ENCODE results near the gene ECHDC3.
"Not testable (repeated sequence)": the region's sequence is repeated elsewhere in the genome, so short reads cannot be mapped to it uniquely, and the experiment has no call there.

ECHDC3 gene

DNA sequence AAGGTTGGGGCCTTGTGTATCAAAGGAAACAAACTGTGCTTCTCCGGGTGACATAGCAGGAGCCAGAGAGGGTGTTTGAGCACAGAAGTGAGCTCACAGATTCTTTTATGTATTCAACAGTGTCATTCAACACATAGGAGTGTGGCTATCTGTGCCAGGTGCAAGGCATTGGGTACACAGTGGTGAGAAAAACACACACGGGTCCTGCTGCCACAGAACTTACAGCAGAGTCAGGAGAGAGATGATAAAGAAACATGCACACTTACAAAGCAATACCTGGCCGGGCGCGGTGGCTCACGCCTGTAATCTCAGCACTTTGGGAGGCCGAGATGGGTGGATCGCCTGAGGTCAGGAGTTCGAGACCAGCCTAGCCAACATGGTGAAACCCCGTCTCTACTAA lies 16.3 kb upstream of the ECHDC3 start:
- H3K9me3 ChIP-seq (ENCODE audit: control insufficient read depth, insufficient read depth, low read length): peaks cover 10% of the 10 kb centered on the region
- H3K36me3 ChIP-seq (ENCODE audit: insufficient read depth, low read length): no peaks in the 10 kb centered on the region
- H3K4me1 ChIP-seq (ENCODE audit: insufficient read depth, low read length): no peaks in the 10 kb centered on the region
- H3K9ac ChIP-seq (ENCODE audit: low read depth, low read length): no peak overlapping the region

DNA sequence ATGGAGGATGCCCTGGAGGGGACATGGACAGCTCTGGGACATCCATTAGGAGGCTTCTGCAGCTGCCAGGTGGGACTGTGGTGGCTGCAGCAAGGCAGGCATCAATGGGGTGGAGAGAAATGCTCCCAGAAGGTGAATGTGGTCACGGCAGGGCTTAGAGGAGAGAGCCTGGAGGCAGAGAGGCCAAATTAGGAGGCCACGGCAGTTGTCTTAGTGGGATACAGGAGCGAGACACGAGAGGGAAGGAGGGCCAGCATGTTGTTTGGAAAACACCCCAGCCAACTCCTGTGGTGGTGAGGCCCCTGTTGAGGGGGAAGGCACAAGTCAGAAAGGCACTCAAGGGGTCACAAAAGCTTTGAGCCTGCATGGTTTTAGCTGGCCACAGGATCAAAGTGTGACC lies 14.6 kb upstream of the ECHDC3 start:
- Histone ChIP-seq H3K9me3 (ENCODE audit: control insufficient read depth, insufficient read depth, low read length) (peaks cover 10% of the 10 kb centered on the region), H3K9ac (ENCODE audit: low read depth, low read length) (no peak overlapping the region), H3K36me3 (ENCODE audit: insufficient read depth, low read length) (no peaks in the 10 kb centered on the region), H3K4me1 (ENCODE audit: insufficient read depth, low read length) (no peaks in the 10 kb centered on the region)

DNA sequence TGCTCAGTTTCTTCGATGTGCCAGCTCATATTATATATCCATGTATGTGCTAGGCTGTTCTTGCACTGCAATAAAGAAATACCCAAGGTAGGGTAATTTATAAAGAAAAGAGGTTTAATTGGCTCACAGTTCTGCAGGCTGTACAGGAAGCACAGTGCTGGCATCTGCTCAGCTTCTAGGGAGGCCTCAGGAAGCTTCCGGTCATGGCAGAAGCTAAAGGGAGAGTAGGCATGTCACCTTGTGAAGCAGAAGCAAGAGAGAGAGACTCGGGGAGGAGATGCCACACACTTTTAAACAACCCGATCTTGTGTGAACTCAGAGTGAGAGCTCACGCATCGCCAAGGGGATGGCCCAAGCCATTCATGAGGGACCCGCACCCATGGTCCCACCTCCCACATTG lies 13.8 kb upstream of the ECHDC3 start:
- Histone ChIP-seq H3K36me3 (ENCODE audit: insufficient read depth, low read length) (no peaks in the 10 kb centered on the region), H3K4me1 (ENCODE audit: insufficient read depth, low read length) (no peaks in the 10 kb centered on the region), H3K9ac (ENCODE audit: low read depth, low read length) (no peak overlapping the region), H3K9me3 (ENCODE audit: control insufficient read depth, insufficient read depth, low read length) (peaks cover 10% of the 10 kb centered on the region)

GRCh38 chr10:11729790-11730315 lies 12.3 kb upstream of the ECHDC3 start:
- Histone ChIP-seq H3K36me3 (ENCODE audit: insufficient read depth, low read length) (no peaks in the 10 kb centered on the region), H3K9me3 (ENCODE audit: control insufficient read depth, insufficient read depth, low read length) (peaks cover 10% of the 10 kb centered on the region), H3K4me1 (ENCODE audit: insufficient read depth, low read length) (no peaks in the 10 kb centered on the region), H3K9ac (ENCODE audit: low read depth, low read length) (no peak overlapping the region)

GRCh38 chr10:11730779-11731178 lies 11.4 kb upstream of the ECHDC3 start:
- H3K4me1 ChIP-seq (ENCODE audit: insufficient read depth, low read length): no peaks in the 10 kb centered on the region
- no peaks in the 10 kb centered on the region for H3K36me3 ChIP-seq (ENCODE audit: insufficient read depth, low read length)
- H3K9ac ChIP-seq (ENCODE audit: low read depth, low read length): no peak overlapping the region
- H3K9me3 ChIP-seq (ENCODE audit: control insufficient read depth, insufficient read depth, low read length): peaks cover 10% of the 10 kb centered on the region

DNA sequence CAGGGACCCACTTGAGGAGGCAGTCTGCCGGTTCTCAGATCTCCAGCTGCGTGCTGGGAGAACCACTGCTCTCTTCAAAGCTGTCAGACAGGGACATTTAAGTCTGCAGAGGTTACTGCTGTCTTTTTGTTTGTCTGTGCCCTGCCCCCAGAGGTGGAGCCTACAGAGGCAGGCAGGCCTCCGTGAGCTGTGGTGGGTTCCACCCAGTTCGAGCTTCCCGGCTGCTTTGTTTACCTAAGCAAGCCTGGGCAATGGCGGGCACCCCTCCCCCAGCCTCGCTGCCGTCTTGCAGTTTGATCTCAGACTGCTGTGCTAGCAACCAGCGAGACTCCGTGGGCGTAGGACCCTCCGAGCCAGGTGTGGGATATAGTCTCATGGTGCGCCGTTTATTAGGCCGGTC lies 5.4 kb upstream of the ECHDC3 start:
- peak overlapping the region; percentile 24; the same call in 1 of the 2 replicates for H3K9ac ChIP-seq (ENCODE audit: low read depth, low read length)
- H3K4me1 ChIP-seq (ENCODE audit: insufficient read depth, low read length); H3K36me3 ChIP-seq (ENCODE audit: insufficient read depth, low read length); H3K9me3 ChIP-seq (ENCODE audit: control insufficient read depth, insufficient read depth, low read length): not testable (repeated sequence)

- H3K9me3 ChIP-seq (ENCODE audit: control insufficient read depth, insufficient read depth, low read length); H3K4me1 ChIP-seq (ENCODE audit: insufficient read depth, low read length); H3K36me3 ChIP-seq (ENCODE audit: insufficient read depth, low read length): not testable (repeated sequence)
- peak overlapping the region; percentile 24 for H3K9ac ChIP-seq (ENCODE audit: low read depth, low read length)
Observed at GRCh38 chr10:11737258-11738032, 4.7 kb upstream of the ECHDC3 start.

DNA sequence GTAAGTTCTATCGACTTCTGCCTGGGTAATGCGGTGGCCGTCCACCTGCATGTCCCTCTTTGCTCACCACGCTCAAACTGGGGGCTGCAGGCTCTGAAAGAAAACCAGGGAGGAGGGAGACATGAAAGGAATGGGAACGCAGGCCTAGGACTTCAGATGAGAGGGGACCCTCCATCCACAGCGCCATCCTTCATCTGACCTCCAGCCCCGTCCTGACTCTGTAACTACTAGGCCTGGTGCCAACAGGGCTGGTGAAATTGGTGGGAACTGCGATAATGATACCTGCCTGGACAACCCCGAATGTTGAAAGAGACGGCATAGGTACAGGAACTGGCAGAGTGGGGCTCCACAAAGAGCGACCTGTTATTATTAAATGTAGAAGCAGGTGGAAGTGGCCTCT lies 1.3 kb upstream of the ECHDC3 start:
- H3K4me1 ChIP-seq (ENCODE audit: insufficient read depth, low read length): no peaks in the 10 kb centered on the region
- H3K9me3 ChIP-seq (ENCODE audit: control insufficient read depth, insufficient read depth, low read length): peaks cover 3% of the 10 kb centered on the region; the same call in 1 of the 2 replicates
- H3K9ac ChIP-seq (ENCODE audit: low read depth, low read length): no peak overlapping the region
- peaks cover 5% of the 10 kb centered on the region; the same call in 1 of the 2 replicates for H3K36me3 ChIP-seq (ENCODE audit: insufficient read depth, low read length)

DNA sequence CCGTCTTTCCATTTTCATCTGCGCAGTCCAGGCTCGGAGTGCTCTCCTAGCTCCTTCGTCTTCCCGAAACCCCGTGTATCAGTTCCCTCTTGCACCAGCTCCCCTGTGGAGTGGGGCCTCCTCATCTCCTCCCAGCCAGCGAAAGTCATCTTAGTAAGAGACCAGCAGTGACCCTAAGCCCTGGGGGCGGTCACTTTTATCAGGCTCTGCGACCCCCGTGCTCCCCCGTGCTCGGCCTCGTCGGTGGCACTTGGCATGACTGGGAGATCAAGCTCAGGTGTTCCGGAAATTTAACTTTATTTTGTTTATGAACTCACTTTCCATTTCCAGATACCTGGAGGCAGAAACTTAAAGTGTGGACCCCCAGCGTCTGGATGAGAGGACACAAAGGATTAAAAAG lies 574 bp upstream of the ECHDC3 start:
- peaks cover 5% of the 10 kb centered on the region; the same call in 1 of the 2 replicates for H3K36me3 ChIP-seq (ENCODE audit: insufficient read depth, low read length)
- no peaks in the 10 kb centered on the region for H3K4me1 ChIP-seq (ENCODE audit: insufficient read depth, low read length)
- H3K9me3 ChIP-seq (ENCODE audit: control insufficient read depth, insufficient read depth, low read length): peaks cover 3% of the 10 kb centered on the region; the same call in 1 of the 2 replicates
- peak overlapping the region; percentile 19; the same call in 1 of the 2 replicates for H3K9ac ChIP-seq (ENCODE audit: low read depth, low read length)

- peaks cover 5% of the 10 kb centered on the region; the same call in 1 of the 2 replicates for H3K36me3 ChIP-seq (ENCODE audit: insufficient read depth, low read length)
- peaks cover 3% of the 10 kb centered on the region; the same call in 1 of the 2 replicates for H3K9me3 ChIP-seq (ENCODE audit: control insufficient read depth, insufficient read depth, low read length)
- peak overlapping the region; percentile 71 for H3K9ac ChIP-seq (ENCODE audit: low read depth, low read length)
- H3K4me1 ChIP-seq (ENCODE audit: insufficient read depth, low read length): no peaks in the 10 kb centered on the region
Observed at GRCh38 chr10:11742779-11743298, 657 bp downstream of the ECHDC3 start.

- peaks cover 3% of the 10 kb centered on the region; the same call in 1 of the 2 replicates for H3K9me3 ChIP-seq (ENCODE audit: control insufficient read depth, insufficient read depth, low read length)
- peaks cover 5% of the 10 kb centered on the region; the same call in 1 of the 2 replicates for H3K36me3 ChIP-seq (ENCODE audit: insufficient read depth, low read length)
- no peaks in the 10 kb centered on the region for H3K4me1 ChIP-seq (ENCODE audit: insufficient read depth, low read length)
- H3K9ac ChIP-seq (ENCODE audit: low read depth, low read length): peak overlapping the region; percentile 71; the same call in 1 of the 2 replicates
Observed at GRCh38 chr10:11743461-11744338, 1.5 kb downstream of the ECHDC3 start.

DNA sequence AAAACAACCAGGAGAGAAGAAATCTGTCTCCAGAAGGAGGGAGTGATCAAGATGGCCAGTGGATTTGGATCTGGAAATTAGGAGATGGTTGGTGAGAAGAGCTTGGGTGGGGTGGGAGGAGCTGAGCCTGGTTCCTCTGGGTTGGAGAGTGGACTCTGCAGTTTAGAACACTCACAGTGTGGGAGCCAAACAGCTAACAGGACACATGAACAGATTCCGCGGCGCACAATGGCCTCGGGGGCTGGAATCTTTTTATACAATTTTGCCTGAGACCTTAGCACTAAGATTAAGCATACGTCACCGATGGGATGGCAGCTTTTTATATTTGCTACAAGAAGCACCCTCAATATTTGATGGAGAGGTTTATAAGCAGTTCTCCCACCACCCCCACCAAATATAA lies 2.9 kb downstream of the ECHDC3 start:
- H3K36me3 ChIP-seq (ENCODE audit: insufficient read depth, low read length): peaks cover 5% of the 10 kb centered on the region; the same call in 1 of the 2 replicates
- no peak overlapping the region for H3K9ac ChIP-seq (ENCODE audit: low read depth, low read length)
- no peaks in the 10 kb centered on the region for H3K9me3 ChIP-seq (ENCODE audit: control insufficient read depth, insufficient read depth, low read length)
- H3K4me1 ChIP-seq (ENCODE audit: insufficient read depth, low read length): no peaks in the 10 kb centered on the region

DNA sequence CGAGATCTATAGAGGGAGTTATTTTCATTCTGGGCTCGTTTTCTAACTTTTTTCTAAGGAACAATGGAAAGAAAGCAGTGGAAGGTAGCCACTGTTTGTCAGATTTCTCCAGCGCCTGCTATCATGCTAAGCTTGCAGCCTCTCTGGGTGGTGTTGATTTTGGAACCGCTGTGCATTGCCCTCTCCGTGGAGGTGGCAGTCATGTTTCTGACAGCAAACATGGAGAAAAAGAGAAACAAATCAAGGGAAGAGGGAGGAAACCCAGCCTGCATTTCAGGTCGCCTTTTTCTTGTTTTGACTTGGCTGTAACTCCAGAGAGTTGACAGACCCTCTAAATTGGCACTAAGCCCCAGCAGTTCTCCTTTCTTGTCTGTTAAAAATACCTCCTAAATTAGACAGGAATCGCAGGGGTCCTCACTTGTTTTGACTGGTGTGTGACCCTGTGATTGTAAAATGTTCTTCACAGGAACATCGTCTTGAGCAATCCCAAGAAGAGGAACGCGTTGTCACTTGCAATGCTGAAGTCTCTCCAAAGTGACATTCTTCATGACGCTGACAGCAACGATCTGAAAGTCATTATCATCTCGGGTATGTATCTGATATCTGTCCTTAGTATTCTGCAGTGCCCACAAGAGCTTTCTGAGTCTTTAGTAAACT lies 4.8 kb downstream of the ECHDC3 start:
- Histone ChIP-seq H3K9me3 (ENCODE audit: control insufficient read depth, insufficient read depth, low read length) (no peaks in the 10 kb centered on the region), H3K4me1 (ENCODE audit: insufficient read depth, low read length) (no peaks in the 10 kb centered on the region), H3K9ac (ENCODE audit: low read depth, low read length) (no peak overlapping the region), H3K36me3 (ENCODE audit: insufficient read depth, low read length) (peaks cover 7% of the 10 kb centered on the region)

DNA sequence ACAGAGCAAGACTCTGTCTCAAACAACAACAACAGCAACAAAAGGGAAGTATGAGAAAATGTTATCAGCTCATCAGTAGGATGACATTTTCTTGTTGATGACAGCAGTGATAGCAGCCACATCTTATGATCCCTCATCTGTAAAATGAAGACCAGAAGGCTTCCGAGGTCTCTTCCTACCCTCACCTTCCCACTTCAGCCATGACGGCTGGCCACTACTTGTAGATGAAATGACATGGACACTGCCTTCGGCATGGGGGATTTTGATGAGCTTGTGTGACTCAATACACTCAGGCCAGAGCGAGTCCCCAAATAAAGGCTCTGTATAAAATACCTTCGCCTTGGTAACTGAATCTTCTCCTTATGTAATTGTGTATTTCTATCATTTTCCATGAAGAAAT lies 6.7 kb downstream of the ECHDC3 start:
- H3K4me1 ChIP-seq (ENCODE audit: insufficient read depth, low read length): no peaks in the 10 kb centered on the region

More for the DNA sequence above, 6.7 kb downstream of the ECHDC3 start:
- peaks cover 7% of the 10 kb centered on the region for H3K36me3 ChIP-seq (ENCODE audit: insufficient read depth, low read length)
- H3K9ac ChIP-seq (ENCODE audit: low read depth, low read length): no peak overlapping the region
- no peaks in the 10 kb centered on the region for H3K9me3 ChIP-seq (ENCODE audit: control insufficient read depth, insufficient read depth, low read length)
